Right lobe of liver (tissue), 4 donors: ENCODE measurements around the gene GABRA4.

Source experiments
- POLR2A ChIP-seq: fragments of 450-650 bp; IDR thresholded peaks from one replicate; pipeline ENCODE4 v1.6.1; 2017; ENCODE audit warnings: antibody characterized with exemption, mild to moderate bottlenecking
- TF ChIP-seq, protein P1 (sequence below), 4 donors: fragments of 200-600 bp in 3 of 4; fragments of 450-650 bp in 1 of 4; IDR thresholded peaks; one replicate each; pipeline versions ENCODE4 v1.5.1 to v1.8.0; 2016 to 2022; ENCODE audit warnings: antibody characterized with exemption in 4 of 4, mild to moderate bottlenecking in 2 of 4
- donor health status: DM: no; HTN: no; CAD: no.
- donor health status: DM: no; HTN: no; CAD: no.
- donor health status: DM: no; HTN: yes; CAD: no.

DNA sequence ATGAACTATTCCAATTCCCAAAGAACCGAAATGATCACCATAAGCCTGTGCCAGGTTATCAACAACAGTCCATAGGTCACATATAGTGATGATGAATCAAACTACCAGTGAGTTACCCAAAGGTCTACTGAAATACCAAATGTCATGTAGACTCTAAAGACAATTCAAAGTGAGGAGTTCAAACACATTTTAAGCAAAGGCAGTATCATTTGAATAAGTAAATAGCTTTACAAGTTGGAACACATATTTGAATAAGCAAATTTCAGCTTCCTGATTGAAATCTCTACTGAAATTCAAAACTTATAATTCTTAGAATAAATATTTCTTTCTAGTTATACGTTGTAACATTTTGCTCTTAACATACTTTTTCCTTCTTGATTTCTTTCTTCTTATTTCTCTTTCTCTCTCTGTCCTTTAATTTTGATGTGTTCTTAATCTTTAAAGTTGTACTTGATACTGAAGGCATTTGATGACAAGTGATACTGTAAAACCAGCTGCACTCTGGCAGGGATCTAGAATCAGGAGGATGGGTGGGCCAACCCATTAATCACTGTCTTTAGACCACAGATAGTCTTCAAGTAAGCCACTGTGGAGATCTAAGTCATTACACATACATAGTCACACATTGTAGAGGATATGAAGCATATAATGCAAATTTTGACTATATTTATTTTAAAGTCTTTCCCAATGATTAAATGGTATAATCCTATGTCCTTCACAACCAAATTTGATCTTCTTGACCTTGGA, 34.5 kb downstream of the GABRA4 start:
- TF ChIP-seq, protein P1, sequence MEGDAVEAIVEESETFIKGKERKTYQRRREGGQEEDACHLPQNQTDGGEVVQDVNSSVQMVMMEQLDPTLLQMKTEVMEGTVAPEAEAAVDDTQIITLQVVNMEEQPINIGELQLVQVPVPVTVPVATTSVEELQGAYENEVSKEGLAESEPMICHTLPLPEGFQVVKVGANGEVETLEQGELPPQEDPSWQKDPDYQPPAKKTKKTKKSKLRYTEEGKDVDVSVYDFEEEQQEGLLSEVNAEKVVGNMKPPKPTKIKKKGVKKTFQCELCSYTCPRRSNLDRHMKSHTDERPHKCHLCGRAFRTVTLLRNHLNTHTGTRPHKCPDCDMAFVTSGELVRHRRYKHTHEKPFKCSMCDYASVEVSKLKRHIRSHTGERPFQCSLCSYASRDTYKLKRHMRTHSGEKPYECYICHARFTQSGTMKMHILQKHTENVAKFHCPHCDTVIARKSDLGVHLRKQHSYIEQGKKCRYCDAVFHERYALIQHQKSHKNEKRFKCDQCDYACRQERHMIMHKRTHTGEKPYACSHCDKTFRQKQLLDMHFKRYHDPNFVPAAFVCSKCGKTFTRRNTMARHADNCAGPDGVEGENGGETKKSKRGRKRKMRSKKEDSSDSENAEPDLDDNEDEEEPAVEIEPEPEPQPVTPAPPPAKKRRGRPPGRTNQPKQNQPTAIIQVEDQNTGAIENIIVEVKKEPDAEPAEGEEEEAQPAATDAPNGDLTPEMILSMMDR (IDR thresholded peaks at IDR 0.05) = no peak
- TF ChIP-seq POLR2A = no peak
